SKM-1 treated with dmso at 0.1 percent for 144 hours (cell line): Measurements from ENCODE around the gene MXD3.
"Not testable (repeated sequence)": the region's sequence is repeated elsewhere in the genome, so short reads cannot be mapped to it uniquely, and the experiment has no call there.

ENCODE experiments used
- DNase-seq: peaks from one replicate; lab custom pipeline; 2025; ENCODE audit not compliant: unreplicated experiment; lab: John Stamatoyannopoulos, UW

The MXD3 gene

GRCh38 chr5:177311723-177312648, at the start of gene MXD3:
MXD3 (minus strand) TSS chr5:177311898; CDS start chr5:177311830, 68 bp downstream.
- DNase-seq, result peak; percentile 96

- DNase-seq, result not testable (repeated sequence)
These were observed 49.0 kb upstream of the MXD3 start for GRCh38 chr5:177360740-177361139.

- DNase-seq, result no peak
These were observed 48.2 kb upstream of the MXD3 start for GRCh38 chr5:177359860-177360259.

GRCh38 chr5:177359451-177359851, 47.8 kb upstream of the MXD3 start:
- no peak for DNase-seq

GRCh38 chr5:177358370-177358819, 46.7 kb upstream of the MXD3 start:
- DNase-seq, result no peak

- peak; percentile 96 for DNase-seq
These were observed 46.0 kb upstream of the MXD3 start, which contains the start of gene RGS14 for GRCh38 chr5:177357459-177358351. RGS14 (plus strand) TSS chr5:177357924; CDS start chr5:177358025, 101 bp downstream.

- DNase-seq, result no peak
These were observed 45.4 kb upstream of the MXD3 start for GRCh38 chr5:177357146-177357458.

GRCh38 chr5:177356746-177357145, 45.0 kb upstream of the MXD3 start:
- DNase-seq, result no peak

GRCh38 chr5:177355868-177356168, 44.1 kb upstream of the MXD3 start:
- peak; percentile 28 for DNase-seq

GRCh38 chr5:177355162-177355867, 43.6 kb upstream of the MXD3 start:
- no peak for DNase-seq

- DNase-seq, result no peak
These were observed 43.0 kb upstream of the MXD3 start for GRCh38 chr5:177354711-177355110.

- DNase-seq, result no peak
These were observed 42.6 kb upstream of the MXD3 start for GRCh38 chr5:177354256-177354655.

GRCh38 chr5:177353093-177353492, 41.4 kb upstream of the MXD3 start:
- no peak for DNase-seq

- peak; percentile 96 for DNase-seq
These were observed 40.0 kb upstream of the MXD3 start, which contains the start of gene LMAN2 for GRCh38 chr5:177351392-177352329. LMAN2 (minus strand) TSS chr5:177351668; CDS start chr5:177351647, 21 bp downstream.

- DNase-seq, result no peak
These were observed 39.2 kb upstream of the MXD3 start for GRCh38 chr5:177350776-177351391.

GRCh38 chr5:177349762-177350161, 38.1 kb upstream of the MXD3 start:
- DNase-seq, result no peak

- DNase-seq, result no peak
These were observed 37.6 kb upstream of the MXD3 start for GRCh38 chr5:177349362-177349647.

GRCh38 chr5:177347699-177348098, 36.0 kb upstream of the MXD3 start:
- no peak for DNase-seq

GRCh38 chr5:177346820-177347219, 35.1 kb upstream of the MXD3 start:
- no peak for DNase-seq

- no peak for DNase-seq
These were observed 33.2 kb upstream of the MXD3 start for GRCh38 chr5:177344891-177345290.
